Mesothelial cell of epicardium (in vitro differentiated cells): ENCODE results near the gene ICOS. TPM values are rescaled to one million over a fixed set of nuclear protein-coding genes. Genes with fewer than 3 reads are reported as not detected.
"Not testable (repeated sequence)": the region's sequence is repeated elsewhere in the genome, so short reads cannot be mapped to it uniquely, and the experiment has no call there.

Experiments
- DNase-seq, 2 experiments: peaks; one replicate each; pipeline ENCODE4 v3.0.0; 2021; ENCODE audit warnings: low spot score in 2 of 2; ENCODE audit not compliant: unreplicated experiment in 2 of 2
- H3K27ac Mint-ChIP-seq: 2 replicates; pipeline ENCODE4 v1.8.0; 2021; ENCODE audit warnings: mixed read lengths
- H3K27me3 Mint-ChIP-seq: 2 replicates; pipeline ENCODE4 v1.8.0; 2021; ENCODE audit warnings: low read depth, mixed read lengths
- H3K36me3 Mint-ChIP-seq: 2 replicates; pipeline ENCODE4 v1.8.0; 2021; ENCODE audit warnings: mixed read lengths
- H3K4me1 Mint-ChIP-seq: 2 replicates; pipeline ENCODE4 v1.8.0; 2021; ENCODE audit warnings: mixed read lengths
- H3K4me3 Mint-ChIP-seq: 2 replicates; pipeline ENCODE4 v1.8.0; 2021; ENCODE audit warnings: mild to moderate bottlenecking, moderate library complexity, mixed read lengths
- H3K9me3 Mint-ChIP-seq: 2 replicates; pipeline ENCODE4 v1.8.0; 2021; ENCODE audit warnings: mixed read lengths
- CTCF ChIP-seq: fragments of 200-600 bp; sonication (generic); IDR thresholded peaks from one replicate; pipeline ENCODE4 v1.5.0; 2021; ENCODE audit warnings: antibody characterized with exemption; ENCODE audit not compliant: unreplicated experiment
- total RNA-seq: library from RNA; stranded (reverse); gene quantifications from 3 replicates; pipeline ENCODE4 v1.2.1, GENCODE V29; 2021

The ICOS gene
- total RNA-seq, 1 donor from 2014 or later = not detected

- peaks cover 5% of the 10 kb centered on the region for H3K9me3 Mint-ChIP-seq
- H3K27me3 Mint-ChIP-seq = no peaks in the 10 kb centered on the region
- no peak overlapping the region for H3K27ac Mint-ChIP-seq
- no peak for DNase-seq
- no peak overlapping the region for H3K4me3 Mint-ChIP-seq
- no peaks in the 10 kb centered on the region for H3K4me1 Mint-ChIP-seq
- H3K36me3 Mint-ChIP-seq = no peaks in the 10 kb centered on the region
- no peak for TF ChIP-seq CTCF
These were observed 23.1 kb downstream of the ICOS start for GRCh38 chr2:203959672-203960071.

GRCh38 chr2:203960811-203961210, 24.2 kb downstream of the ICOS start:
- Mint-ChIP-seq H3K36me3 (no peaks in the 10 kb centered on the region), H3K27me3 (no peaks in the 10 kb centered on the region), H3K4me3 (no peak overlapping the region), H3K27ac (no peak overlapping the region), H3K9me3 (peaks cover under 1% of the 10 kb centered on the region), H3K4me1 (no peaks in the 10 kb centered on the region)
- DNase-seq = no peak
- TF ChIP-seq CTCF = no peak

DNA sequence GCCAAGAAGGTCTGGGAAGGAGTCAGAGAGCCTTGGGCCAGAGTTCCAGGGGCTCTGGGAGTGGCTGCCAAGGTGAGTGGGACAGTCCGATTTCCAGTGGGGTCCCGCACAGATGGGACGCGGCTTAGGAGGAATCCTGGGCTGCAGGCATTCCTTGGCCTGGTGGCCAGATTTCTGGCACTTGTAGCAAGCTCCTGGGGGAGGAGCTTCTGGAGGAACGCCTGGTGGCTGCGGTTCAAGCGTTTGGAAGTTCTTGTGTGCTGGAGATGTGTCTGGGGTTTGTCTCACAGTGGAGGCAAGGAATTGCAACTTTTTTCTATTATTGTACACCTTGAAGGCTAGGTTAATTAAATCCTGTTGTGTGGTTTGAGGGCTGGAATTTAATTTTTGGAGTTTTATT, 28.6 kb downstream of the ICOS start:
- DNase-seq, H3K4me3 Mint-ChIP-seq, H3K27me3 Mint-ChIP-seq: not testable (repeated sequence)

GRCh38 chr2:203971251-203971650, 34.7 kb downstream of the ICOS start:
- H3K9me3 Mint-ChIP-seq = peaks cover 9% of the 10 kb centered on the region
- H3K36me3 Mint-ChIP-seq = no peaks in the 10 kb centered on the region
- TF ChIP-seq CTCF = no peak
- H3K27me3 Mint-ChIP-seq = peaks cover 27% of the 10 kb centered on the region
- no peak overlapping the region for H3K4me3 Mint-ChIP-seq
- no peaks in the 10 kb centered on the region for H3K4me1 Mint-ChIP-seq
- DNase-seq = no peak
- no peak overlapping the region for H3K27ac Mint-ChIP-seq

More for the DNA sequence above, 28.6 kb downstream of the ICOS start:
- not testable (repeated sequence) for H3K27ac Mint-ChIP-seq, H3K9me3 Mint-ChIP-seq, H3K36me3 Mint-ChIP-seq, H3K4me1 Mint-ChIP-seq

DNA sequence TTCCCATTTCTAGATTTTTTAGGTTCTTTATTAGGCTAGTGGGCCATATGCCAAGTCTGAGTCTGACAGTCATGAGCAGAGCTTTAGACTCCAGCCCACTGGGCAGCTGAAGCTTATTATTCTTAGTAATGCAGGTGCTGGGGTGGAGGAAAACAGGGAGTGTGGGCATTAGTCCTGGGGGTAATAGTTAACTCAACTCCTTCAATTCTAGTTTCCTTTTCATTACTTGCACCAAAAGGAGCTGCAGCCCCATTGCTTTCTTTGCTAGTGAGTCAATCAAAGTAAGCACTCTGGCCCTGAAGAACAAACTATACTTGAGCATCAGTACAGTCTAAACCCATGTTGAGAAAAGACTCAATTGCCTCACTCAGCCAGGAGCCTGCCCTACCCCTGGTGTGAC, 35.5 kb downstream of the ICOS start:
- H3K27ac Mint-ChIP-seq = no peak overlapping the region
- no peaks in the 10 kb centered on the region for H3K4me1 Mint-ChIP-seq

GRCh38 chr2:203973000-203973399, 36.4 kb downstream of the ICOS start:
- H3K36me3 Mint-ChIP-seq = no peaks in the 10 kb centered on the region
- peaks cover 27% of the 10 kb centered on the region for H3K27me3 Mint-ChIP-seq
- H3K4me1 Mint-ChIP-seq = no peaks in the 10 kb centered on the region
- no peak for TF ChIP-seq CTCF
- H3K27ac Mint-ChIP-seq = no peak overlapping the region
- peaks cover 4% of the 10 kb centered on the region for H3K9me3 Mint-ChIP-seq
- no peak overlapping the region for H3K4me3 Mint-ChIP-seq
- no peak for DNase-seq

More for the DNA sequence above, 35.5 kb downstream of the ICOS start:
- H3K4me3 Mint-ChIP-seq = no peak overlapping the region
- H3K27me3 Mint-ChIP-seq = peaks cover 27% of the 10 kb centered on the region
- no peaks in the 10 kb centered on the region for H3K36me3 Mint-ChIP-seq
- no peak for DNase-seq
- TF ChIP-seq CTCF = no peak
- H3K9me3 Mint-ChIP-seq = peaks cover 4% of the 10 kb centered on the region
